OCI-LY3 (cell line): ENCODE measurements around the gene WDR18.

ENCODE experiments used
- H2AFZ ChIP-seq: fragments of 200-600, 300-600 bp; shearing (Covaris generic); 2 replicates; pipeline ENCODE4 v1.6.0; 2014; ENCODE audit warnings: antibody characterized with exemption, low read depth, low read length
- H3K27ac ChIP-seq: fragments of 200-600, 300-600 bp; sonication (generic); 2 replicates; pipeline ENCODE4 v1.5.1; 2014; ENCODE audit warnings: mild to moderate bottlenecking, low read length, moderate library complexity, mixed read lengths
- H3K27me3 ChIP-seq: fragments of 200-600, 300-600 bp; sonication (generic); 2 replicates; pipeline ENCODE4 v1.6.1; 2014; ENCODE audit warnings: low read depth, low read length, mixed read lengths
- H3K36me3 ChIP-seq: fragments of 200-600, 300-600 bp; sonication (generic); replicated peaks from 2 replicates; pipeline ENCODE3; 2014; ENCODE audit warnings: low read depth, low read length, mixed read lengths
- H3K4me1 ChIP-seq: fragments of 300-600, 200-600 bp; sonication (generic); 2 replicates; pipeline ENCODE4 v1.6.1; 2014; ENCODE audit warnings: low read length, mixed read lengths
- H3K4me2 ChIP-seq: fragments of 200-600, 300-600 bp; sonication (generic); 2 replicates; pipeline ENCODE4 v1.6.1; 2014; ENCODE audit warnings: low read length, mixed read lengths
- H3K4me3 ChIP-seq: fragments of 300-600, 200-600 bp; sonication (generic); 2 replicates; pipeline ENCODE4 v1.5.1; 2014; ENCODE audit warnings: antibody characterized with exemption, mild to moderate bottlenecking, low read length, moderate library complexity
- H3K79me2 ChIP-seq: fragments of 300-600, 200-600 bp; shearing (Covaris generic); 2 replicates; pipeline ENCODE4 v1.6.1; 2014; ENCODE audit warnings: mild to moderate bottlenecking, low read length, mixed read lengths
- H3K9ac ChIP-seq: fragments of 300-600, 200-600 bp; shearing (Covaris generic); 2 replicates; pipeline ENCODE4 v1.6.0; 2014; ENCODE audit warnings: mild to moderate bottlenecking, low read length, moderate library complexity
- H3K9me3 ChIP-seq: fragments of 200-600, 300-600 bp; shearing (Covaris generic); 2 replicates; pipeline ENCODE4 v1.6.1; 2014; ENCODE audit warnings: low read length, mixed read lengths; ENCODE audit not compliant: insufficient read depth
- H4K20me1 ChIP-seq: fragments of 200-600, 300-600 bp; sonication (generic); 2 replicates; pipeline ENCODE4 v1.6.1; 2016; ENCODE audit warnings: low read length, mixed read lengths; ENCODE audit not compliant: insufficient read depth
- EZH2phosphoT487 ChIP-seq: fragments of 200-600 bp; shearing (Covaris generic); IDR thresholded peaks from 2 replicates; pipeline ENCODE4 v1.6.1; 2018; ENCODE audit warnings: antibody characterized with exemption, mixed run types, low read depth
- TF ChIP-seq, protein P1 (sequence below): fragments of 200-600, 300-600 bp; sonication (generic); IDR thresholded peaks from 2 replicates; pipeline ENCODE4 v1.5.1; 2014; ENCODE audit warnings: antibody characterized with exemption, low read length, low read depth

Gene WDR18

DNA sequence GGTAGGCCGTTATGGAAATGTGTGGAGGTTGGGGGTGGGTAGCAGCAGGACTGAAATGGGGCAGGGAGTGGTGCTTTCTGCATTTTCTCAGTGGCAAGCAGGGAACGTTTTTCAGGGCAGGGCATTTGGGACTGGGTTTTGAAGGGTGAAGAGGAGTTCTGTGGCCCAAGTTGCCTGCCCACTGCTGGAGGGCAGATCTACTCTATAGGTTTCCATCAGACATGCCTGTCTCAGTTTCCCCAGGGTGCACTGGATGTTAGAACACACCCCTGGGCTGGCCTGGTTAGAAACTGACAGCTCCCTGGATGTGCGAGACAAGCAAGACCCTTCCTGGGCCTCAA is 15.2 kb downstream of the WDR18 start:
- no peaks in the 10 kb centered on the region for H3K27me3 ChIP-seq
- H3K27ac ChIP-seq: no peak overlapping the region
- peaks cover 3% of the 10 kb centered on the region for H3K4me1 ChIP-seq
- H3K36me3 ChIP-seq: peaks cover 4% of the 10 kb centered on the region
- no peak for TF ChIP-seq EZH2phosphoT487
- TF ChIP-seq, protein P1, sequence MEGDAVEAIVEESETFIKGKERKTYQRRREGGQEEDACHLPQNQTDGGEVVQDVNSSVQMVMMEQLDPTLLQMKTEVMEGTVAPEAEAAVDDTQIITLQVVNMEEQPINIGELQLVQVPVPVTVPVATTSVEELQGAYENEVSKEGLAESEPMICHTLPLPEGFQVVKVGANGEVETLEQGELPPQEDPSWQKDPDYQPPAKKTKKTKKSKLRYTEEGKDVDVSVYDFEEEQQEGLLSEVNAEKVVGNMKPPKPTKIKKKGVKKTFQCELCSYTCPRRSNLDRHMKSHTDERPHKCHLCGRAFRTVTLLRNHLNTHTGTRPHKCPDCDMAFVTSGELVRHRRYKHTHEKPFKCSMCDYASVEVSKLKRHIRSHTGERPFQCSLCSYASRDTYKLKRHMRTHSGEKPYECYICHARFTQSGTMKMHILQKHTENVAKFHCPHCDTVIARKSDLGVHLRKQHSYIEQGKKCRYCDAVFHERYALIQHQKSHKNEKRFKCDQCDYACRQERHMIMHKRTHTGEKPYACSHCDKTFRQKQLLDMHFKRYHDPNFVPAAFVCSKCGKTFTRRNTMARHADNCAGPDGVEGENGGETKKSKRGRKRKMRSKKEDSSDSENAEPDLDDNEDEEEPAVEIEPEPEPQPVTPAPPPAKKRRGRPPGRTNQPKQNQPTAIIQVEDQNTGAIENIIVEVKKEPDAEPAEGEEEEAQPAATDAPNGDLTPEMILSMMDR: no peak
- no peaks in the 10 kb centered on the region for H3K9me3 ChIP-seq
- no peaks in the 10 kb centered on the region for H4K20me1 ChIP-seq
- no peak overlapping the region for H3K4me2 ChIP-seq
- H3K79me2 ChIP-seq: no peaks in the 10 kb centered on the region
- H2AFZ ChIP-seq: no peak overlapping the region
- H3K9ac ChIP-seq: no peak overlapping the region
- H3K4me3 ChIP-seq: no peak overlapping the region

DNA sequence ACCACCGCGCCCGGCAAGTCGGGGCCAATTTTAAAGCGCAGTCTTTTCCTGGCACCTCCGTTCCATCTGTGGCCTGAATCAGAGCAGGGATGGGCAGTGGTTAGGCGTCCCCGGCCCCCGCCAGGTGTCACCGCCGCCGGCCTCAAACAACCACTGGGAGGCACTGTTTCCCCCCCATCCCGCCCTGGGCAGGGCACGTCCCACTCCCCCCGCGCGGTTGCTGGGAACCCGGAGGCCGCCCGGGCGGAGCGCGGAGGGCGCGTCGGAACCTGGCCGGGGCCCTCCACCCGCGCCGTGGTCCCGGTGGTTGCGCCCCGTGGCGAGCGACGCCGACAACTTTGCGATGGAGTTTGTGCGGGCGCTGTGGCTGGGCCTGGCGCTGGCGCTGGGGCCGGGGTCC is 15.9 kb downstream of the WDR18 start, which contains the start of gene GRIN3B:
Gene GRIN3B, plus strand, starts transcription at position 325 of the 400 bp plus-strand sequence. Its CDS starts 19 bp downstream, at position 344.
- Histone ChIP-seq H3K9ac (no peak within 1 kb of the TSS), H4K20me1 (no peaks in the 10 kb centered on the region), H3K4me2 (peak within 1 kb of the TSS; percentile 57; the same call in 1 of the 2 replicates), H3K27ac (no peak within 1 kb of the TSS), H3K9me3 (no peaks in the 10 kb centered on the region), H2AFZ (no peak within 1 kb of the TSS), H3K27me3 (no peaks in the 10 kb centered on the region), H3K4me3 (no peak within 1 kb of the TSS), H3K4me1 (peaks cover 3% of the 10 kb centered on the region), H3K36me3 (no peaks in the 10 kb centered on the region), H3K79me2 (no peaks in the 10 kb centered on the region)
- TF ChIP-seq, protein P1: no peak
- TF ChIP-seq EZH2phosphoT487: no peak

DNA sequence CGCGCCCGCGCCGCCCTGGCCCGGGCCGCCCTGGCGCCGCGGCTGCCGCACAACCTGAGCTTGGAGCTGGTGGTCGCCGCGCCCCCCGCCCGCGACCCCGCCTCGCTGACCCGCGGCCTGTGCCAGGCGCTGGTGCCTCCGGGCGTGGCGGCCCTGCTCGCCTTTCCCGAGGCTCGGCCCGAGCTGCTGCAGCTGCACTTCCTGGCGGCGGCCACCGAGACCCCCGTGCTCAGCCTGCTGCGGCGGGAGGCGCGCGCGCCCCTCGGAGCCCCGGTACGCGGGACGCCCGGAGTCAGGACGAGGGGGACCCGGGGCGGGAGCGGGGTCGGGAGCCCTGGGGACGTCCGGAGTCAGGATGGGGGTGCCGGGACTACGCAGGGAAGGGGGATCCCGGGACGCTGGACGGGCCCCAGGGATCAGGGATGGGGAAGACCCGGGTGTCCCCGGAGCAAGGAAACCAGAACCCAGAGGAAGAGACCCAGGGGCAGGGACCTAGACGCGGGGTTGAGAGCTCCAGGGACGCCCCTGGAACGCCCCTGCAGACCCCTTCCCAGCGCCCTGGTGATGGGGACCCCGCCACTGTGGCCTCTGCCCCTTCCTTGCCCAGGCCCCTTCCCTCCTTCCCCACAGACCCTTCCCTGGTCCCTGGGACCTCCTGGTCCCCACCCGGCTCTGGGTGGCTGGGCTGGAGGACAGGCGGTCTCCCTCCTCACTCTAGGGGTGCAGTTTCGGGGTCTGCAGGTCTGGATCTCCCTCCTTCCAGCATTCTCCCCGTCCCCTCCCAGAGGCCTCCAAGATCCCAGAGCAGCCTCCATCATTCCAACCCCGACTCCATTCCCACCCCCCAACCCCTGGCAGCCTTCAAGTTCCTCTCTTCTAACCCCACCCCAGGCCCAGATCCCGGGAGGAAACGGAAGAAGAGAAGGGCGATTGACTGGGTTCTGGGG is 16.7 kb downstream of the WDR18 start:
- no peaks in the 10 kb centered on the region for H4K20me1 ChIP-seq
- H3K27ac ChIP-seq: no peak overlapping the region
- no peaks in the 10 kb centered on the region for H3K79me2 ChIP-seq
- no peaks in the 10 kb centered on the region for H3K9me3 ChIP-seq
- TF ChIP-seq EZH2phosphoT487: no peak
- TF ChIP-seq, protein P1: no peak
- 0 out of 2 replicates have a peak overlapping the region, but pooled peaks have one; percentile 10 for H2AFZ ChIP-seq
- no peaks in the 10 kb centered on the region for H3K27me3 ChIP-seq
- 0 out of 2 replicates have a peak overlapping the region, but pooled peaks have one; percentile 8 for H3K4me3 ChIP-seq
- no peak overlapping the region for H3K9ac ChIP-seq
- H3K4me1 ChIP-seq: peaks cover 3% of the 10 kb centered on the region
- peak overlapping the region; percentile 57 for H3K4me2 ChIP-seq
- H3K36me3 ChIP-seq: no peaks in the 10 kb centered on the region

DNA sequence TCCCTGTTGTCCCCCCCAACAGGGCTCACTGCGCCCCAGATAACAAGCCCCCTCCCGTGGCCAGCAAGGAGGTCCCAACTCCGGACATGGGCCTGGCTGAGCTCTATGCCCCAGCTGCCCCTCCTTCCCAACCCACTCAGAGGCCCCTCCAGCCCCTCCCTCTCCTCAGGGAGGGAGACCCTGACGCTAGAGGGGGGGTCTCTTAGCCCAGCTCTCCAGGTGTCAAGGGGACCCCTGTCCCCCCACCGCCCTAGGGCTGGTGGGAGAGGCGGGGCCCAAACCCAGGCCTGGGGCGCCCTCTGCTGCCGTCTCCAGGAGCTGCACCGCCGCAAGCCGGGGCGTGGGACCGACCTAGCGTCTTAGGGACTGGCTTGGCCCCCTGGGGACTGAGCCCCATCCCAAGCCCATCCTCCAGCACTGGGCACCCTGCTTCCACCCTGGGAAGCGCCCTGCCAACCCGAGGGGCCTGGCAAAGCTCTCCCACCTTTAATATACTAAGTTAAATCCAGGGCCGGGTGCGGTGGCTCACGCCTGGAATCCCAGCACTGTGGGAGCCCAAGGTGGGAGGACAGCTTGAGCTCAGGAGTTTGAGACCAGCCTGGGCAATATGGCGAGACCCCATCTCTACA is 17.5 kb downstream of the WDR18 start:
- Histone ChIP-seq H3K27ac (no peak overlapping the region), H4K20me1 (peaks cover 3% of the 10 kb centered on the region; the same call in 1 of the 2 replicates), H3K9me3 (no peaks in the 10 kb centered on the region), H3K4me2 (peak overlapping the region; percentile 57), H3K4me1 (peaks cover 3% of the 10 kb centered on the region), H3K9ac (no peak overlapping the region), H3K36me3 (peaks cover 3% of the 10 kb centered on the region), H3K4me3 (peak overlapping the region; percentile 8; the same call in 1 of the 2 replicates), H3K79me2 (no peaks in the 10 kb centered on the region), H2AFZ (peak overlapping the region; percentile 10; the same call in 1 of the 2 replicates), H3K27me3 (no peaks in the 10 kb centered on the region)
- TF ChIP-seq, protein P1: peak; percentile 95
- TF ChIP-seq EZH2phosphoT487: no peak
